NCI-H2029 (cell line): ENCODE measurements around the gene DCST1.
"Not testable (repeated sequence)": the region's sequence is repeated elsewhere in the genome, so short reads cannot be mapped to it uniquely, and the experiment has no call there.

Experiments used
- DNase-seq: peaks from one replicate; lab custom pipeline; 2025; lab: John Stamatoyannopoulos, UW

DCST1 gene, protein sequence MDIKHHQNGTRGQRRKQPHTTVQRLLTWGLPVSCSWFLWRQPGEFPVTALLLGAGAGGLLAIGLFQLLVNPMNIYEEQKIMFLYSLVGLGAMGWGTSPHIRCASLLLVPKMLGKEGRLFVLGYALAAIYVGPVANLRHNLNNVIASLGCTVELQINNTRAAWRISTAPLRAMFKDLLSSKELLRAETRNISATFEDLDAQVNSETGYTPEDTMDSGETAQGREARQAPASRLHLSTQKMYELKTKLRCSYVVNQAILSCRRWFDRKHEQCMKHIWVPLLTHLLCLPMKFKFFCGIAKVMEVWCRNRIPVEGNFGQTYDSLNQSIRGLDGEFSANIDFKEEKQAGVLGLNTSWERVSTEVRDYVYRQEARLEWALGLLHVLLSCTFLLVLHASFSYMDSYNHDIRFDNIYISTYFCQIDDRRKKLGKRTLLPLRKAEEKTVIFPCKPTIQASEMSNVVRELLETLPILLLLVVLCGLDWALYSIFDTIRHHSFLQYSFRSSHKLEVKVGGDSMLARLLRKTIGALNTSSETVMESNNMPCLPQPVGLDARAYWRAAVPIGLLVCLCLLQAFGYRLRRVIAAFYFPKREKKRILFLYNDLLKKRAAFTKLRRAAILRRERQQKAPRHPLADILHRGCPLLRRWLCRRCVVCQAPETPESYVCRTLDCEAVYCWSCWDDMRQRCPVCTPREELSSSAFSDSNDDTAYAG

GRCh38 chr1:155033524-155033923 is at the start of gene DCST1, which contains the start of gene DCST2:
TSS of gene DCST1 (plus strand) at chr1:155033824. CDS start at chr1:155034037, 213 bp downstream.
TSS of gene DCST2 (minus strand) at chr1:155033781. CDS start at chr1:155033701, 80 bp downstream.
- DNase-seq, result no peak

DNA sequence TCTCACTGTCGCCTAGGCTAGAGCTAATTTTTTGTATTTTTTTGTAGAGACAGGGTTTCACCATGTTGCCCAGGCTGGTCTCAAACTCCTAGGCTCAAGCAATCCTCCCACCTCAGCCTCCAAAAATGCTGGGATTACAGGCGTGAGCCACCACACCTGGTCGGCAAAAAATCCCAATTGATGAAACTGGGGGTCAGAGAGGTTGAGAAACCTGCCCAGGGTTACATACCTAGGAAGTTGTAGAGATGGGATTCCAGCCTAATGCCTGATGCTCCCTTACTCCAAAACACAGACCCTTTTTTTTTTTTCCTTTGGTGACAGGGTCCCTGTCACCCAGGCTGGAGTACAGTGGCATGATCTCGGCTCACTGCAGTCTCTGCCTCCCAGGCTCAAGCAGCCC is 46.9 kb upstream of the DCST1 start:
- not testable (repeated sequence) for DNase-seq

- no peak for DNase-seq
Observed at GRCh38 chr1:154987326-154987725, 46.3 kb upstream of the DCST1 start.

DNA sequence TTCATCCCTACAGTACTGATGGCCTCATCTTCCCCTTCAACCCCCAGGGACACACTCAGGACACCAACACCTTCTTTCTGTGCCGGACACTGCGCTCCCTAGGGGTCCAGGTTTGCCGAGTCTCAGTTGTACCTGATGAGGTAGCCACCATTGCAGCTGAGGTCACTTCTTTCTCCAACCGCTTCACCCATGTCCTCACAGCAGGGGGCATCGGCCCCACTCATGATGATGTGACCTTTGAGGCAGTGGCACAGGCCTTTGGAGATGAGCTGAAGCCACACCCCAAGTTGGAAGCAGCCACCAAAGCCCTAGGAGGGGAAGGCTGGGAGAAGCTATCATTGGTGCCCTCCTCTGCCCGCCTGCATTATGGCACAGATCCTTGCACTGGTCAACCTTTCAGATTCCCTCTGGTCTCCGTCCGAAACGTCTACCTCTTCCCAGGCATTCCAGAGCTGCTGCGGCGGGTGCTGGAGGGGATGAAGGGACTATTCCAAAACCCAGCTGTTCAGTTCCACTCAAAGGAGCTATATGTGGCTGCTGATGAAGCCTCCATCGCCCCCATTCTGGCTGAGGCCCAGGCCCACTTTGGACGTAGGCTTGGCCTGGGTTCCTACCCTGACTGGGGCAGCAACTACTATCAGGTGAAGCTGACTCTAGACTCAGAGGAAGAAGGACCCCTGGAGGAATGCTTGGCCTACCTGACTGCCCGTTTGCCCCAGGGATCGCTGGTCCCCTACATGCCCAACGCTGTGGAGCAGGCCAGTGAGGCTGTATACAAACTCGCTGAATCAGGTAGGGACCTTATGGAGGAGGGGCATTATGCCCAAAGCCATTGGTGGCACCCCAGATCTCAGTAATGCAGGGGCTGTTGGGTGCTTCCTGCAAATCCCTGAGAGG is 45.3 kb upstream of the DCST1 start:
- no peak for DNase-seq

DNA sequence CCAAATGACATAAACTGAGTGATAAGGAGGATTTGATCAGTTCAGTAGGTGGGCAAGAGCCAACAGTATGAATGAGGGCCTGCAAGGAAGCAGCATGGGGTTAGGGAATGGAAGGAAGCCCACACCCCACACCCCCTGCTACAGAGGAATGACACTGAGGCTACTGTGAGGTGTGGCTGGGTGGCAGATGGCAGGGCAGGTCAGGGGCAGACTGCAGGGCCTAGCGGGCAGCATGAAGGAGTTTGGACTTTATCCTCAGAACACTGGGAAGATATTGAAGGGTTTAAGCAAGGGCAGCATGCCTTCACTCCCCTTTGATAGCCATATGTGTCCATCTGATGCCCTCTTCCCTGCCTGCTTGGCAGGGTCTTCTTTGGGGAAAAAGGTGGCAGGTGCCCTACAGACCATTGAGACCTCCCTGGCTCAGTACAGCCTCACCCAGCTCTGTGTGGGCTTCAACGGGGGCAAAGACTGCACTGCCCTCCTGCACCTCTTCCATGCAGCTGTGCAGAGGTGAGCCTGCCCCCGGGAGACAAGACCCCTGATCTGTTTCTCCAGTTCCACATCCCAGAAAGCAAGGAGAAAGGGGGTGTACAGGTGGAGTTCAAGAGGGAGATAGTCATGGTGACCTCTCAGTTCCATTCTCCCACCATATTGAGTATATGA is 44.3 kb upstream of the DCST1 start:
- no peak for DNase-seq

- no peak for DNase-seq
Observed at GRCh38 chr1:154990276-154990675, 43.3 kb upstream of the DCST1 start.

- DNase-seq, result no peak
Observed at GRCh38 chr1:154992721-154993571, 40.7 kb upstream of the DCST1 start.

DNA sequence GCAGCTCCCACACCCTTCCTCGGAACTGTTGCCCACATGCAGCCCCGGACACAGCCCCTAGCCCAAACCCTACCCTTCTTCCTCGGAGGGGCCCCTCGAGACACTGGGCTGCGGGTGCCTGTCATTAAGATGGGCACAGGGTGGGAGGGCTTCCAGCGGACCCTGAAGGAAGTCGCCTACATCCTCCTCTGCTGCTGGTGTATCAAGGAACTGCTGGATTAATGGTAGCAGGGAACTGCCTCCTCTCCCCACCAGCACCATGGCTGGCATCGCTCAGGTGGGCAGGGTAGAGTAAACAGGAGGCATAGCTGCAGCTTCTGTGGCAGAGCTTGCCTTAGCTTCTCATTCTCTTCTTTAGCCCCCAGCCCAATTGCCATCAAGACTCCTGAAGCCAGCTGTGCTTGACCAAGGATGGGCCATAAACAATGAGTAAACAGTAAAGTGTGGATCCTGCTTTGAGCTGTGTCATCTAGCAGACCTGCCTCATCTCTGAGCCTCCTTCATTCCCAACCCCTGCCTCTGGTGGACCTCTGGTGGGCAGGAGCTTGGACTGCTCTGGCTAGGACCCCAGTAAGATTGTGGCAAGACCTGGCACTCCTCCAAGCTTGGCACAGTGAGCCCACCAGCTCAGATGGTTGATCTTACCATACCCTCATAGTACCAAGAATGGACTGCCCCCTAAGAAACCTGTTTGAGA is 39.9 kb upstream of the DCST1 start, which contains the start of gene LENEP:
TSS of gene LENEP (plus strand) at position 15 of the 697 bp plus-strand sequence. CDS start at position 37, 22 bp downstream.
- no peak for DNase-seq

GRCh38 chr1:154994269-154994587 is 39.4 kb upstream of the DCST1 start:
- no peak for DNase-seq

DNA sequence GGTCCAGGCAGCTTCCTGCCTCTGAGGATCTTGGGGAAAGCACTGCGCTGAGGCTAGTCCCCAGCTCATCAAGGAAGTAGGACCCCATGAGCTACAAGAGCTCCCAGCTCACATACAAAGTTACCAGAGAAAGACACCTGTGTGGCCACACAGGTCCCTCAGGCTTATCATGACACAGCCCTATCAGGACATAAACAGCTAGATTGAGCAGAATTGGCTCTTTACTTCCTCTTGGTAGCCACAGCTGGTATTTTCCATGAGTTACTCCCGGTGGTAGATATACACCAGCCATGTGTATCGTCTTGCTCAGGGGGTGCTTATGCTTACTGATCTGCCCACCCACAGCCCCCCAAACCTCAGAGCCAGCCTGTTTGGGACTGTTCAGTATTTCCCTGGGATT is 39.0 kb upstream of the DCST1 start:
- DNase-seq, result no peak

GRCh38 chr1:154995301-154995983 is 38.2 kb upstream of the DCST1 start:
- not testable (repeated sequence) for DNase-seq

GRCh38 chr1:154996966-154997701 is 36.5 kb upstream of the DCST1 start:
- no peak for DNase-seq

- DNase-seq, result no peak
Observed at GRCh38 chr1:154998201-154998780, 35.3 kb upstream of the DCST1 start.

GRCh38 chr1:154998818-154999570 is 34.6 kb upstream of the DCST1 start:
- peak; percentile 22 for DNase-seq

DNA sequence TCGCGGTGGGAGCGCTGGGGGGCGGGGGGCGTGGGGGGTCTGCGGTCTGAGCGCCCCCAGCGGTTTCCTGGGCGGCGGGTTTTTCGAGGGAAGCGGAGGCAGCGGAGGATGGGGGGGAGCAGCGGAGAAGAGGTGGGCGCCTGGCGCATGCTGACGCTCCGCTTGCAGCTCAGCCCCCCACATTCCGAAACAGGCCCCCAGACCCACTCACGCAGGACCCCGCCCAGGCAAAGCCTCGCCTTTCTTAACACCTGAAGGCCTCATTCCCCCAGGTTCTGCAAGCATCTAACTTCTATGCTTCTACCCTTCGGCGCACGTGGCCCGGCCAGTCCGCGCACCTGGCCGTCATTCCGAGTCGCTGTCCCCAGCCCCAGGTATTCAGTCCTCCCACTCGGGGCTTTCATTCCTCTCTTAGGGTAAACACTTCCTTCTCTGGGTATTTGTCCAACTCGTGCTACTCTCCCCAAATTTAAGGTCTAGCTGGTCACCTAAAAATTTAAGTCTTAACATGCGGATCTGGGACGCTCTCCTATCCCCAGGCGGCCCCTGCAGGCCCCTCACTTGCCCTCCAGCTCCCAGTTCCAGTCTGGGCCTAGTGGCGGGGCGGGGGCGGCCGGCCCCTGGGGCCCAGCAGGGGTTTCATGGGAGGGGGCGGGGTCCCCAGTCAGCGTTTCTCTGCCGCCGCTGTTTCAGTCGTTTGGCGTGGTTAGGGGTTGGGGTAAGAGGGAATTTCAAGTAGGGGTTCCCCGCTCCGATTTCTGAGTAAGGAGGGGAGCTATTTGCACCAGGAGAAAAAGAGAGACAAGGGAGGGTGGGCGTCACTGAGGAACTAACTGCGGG is 33.8 kb upstream of the DCST1 start:
- DNase-seq, result peak; percentile 50

DNA sequence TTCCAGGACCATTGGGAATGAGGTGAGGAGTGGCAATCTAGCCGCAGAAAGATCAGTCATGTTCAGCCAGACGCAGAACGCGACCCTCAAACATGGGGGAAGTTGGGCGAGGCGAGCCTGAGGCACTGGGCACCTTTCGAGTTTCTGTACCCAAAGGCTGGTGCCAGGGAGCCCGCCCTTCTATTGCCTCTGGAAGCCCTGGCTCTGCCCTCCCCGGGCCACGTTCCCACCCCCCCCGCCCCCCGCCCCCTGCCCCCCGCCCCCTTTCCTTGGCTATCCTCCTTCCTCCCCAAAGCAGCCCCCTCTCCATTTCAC is 33.3 kb upstream of the DCST1 start:
- DNase-seq, result no peak
